NCI-H345 treated with DMSO at 0.1 percent for 48 hours (cell line): ENCODE measurements around the gene ABCC5.
"Not testable (repeated sequence)": the region's sequence is repeated elsewhere in the genome, so short reads cannot be mapped to it uniquely, and the experiment has no call there.

Experiments used
- DNase-seq: peaks from one replicate; lab custom pipeline; 2025; ENCODE audit not compliant: unreplicated experiment; lab: John Stamatoyannopoulos, UW

The ABCC5 gene

DNA sequence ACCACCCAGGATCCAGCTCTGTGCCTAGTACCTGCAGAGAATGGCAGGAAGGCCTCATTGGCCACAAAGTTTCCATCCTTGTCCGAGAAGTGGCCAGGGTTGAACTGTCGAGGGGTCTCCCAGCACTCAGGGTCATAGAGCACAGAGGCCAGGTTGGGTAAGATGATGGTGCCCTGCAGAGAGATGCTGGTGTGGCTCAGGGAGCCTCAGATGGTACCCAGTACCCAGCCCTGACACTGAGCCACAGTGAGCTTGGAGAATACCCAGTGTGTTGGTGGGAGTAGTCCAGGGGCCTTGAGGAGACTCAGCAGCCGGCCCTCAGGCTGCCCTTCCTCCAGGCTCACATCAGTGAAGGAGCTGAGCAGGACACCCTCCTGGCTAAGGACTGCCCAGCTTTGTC is 121.5 kb downstream of the ABCC5 start:
- DNase-seq, result no peak

DNA sequence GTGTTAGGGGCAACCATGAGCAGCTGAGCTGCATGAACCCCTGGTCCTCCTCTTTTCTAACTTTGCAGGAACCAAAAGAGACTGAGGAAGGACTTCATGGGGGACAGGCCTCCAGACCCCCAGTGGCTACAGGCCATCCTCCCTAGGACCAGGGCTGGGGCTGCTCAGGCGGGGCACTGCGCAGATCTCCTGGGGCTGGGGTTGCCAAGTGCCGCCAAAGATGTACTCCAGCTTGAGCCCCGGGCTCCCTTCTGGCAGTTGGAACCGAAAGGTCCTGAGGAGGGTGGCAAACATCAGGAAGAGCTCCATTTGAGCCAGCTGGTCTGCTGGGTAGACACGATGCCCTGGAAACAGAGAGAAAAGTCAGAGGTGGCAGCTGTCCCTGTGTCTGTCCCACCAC is 121.9 kb downstream of the ABCC5 start:
- DNase-seq, result no peak

GRCh38 chr3:183895296-183895695 is 122.4 kb downstream of the ABCC5 start:
- DNase-seq, result peak; percentile 74

DNA sequence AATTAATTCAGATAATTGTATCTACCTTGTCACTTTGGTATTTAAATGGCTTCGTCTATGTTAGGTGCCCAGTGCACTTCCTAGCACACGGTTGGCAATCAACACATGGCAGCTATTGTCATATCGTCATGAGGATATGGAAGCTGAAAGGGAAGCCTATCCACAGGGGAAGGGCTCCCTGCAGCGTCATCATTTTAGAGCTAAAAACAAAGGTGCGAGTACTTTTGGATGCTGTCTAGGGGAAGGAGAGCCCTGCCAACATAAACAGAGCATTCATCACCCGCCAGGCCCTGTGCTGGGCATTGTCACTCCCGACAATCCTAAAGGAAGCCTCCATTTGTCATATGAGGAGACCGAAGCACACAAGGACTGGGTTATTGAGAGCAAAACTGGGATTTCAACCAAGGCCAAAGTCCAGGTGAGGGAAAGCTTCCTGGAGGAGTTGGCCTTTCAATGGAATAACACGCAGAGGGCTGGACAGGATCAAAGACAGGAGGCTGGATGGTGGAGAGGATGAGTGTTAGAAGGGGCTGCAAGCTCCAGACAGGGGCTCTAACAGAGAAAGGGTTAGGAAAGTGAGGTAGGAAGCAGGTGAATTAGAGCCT is 125.0 kb downstream of the ABCC5 start:
- peak; percentile 80 for DNase-seq

- DNase-seq, result no peak
These were observed 131.9 kb downstream of the ABCC5 start for GRCh38 chr3:183885766-183886165.

DNA sequence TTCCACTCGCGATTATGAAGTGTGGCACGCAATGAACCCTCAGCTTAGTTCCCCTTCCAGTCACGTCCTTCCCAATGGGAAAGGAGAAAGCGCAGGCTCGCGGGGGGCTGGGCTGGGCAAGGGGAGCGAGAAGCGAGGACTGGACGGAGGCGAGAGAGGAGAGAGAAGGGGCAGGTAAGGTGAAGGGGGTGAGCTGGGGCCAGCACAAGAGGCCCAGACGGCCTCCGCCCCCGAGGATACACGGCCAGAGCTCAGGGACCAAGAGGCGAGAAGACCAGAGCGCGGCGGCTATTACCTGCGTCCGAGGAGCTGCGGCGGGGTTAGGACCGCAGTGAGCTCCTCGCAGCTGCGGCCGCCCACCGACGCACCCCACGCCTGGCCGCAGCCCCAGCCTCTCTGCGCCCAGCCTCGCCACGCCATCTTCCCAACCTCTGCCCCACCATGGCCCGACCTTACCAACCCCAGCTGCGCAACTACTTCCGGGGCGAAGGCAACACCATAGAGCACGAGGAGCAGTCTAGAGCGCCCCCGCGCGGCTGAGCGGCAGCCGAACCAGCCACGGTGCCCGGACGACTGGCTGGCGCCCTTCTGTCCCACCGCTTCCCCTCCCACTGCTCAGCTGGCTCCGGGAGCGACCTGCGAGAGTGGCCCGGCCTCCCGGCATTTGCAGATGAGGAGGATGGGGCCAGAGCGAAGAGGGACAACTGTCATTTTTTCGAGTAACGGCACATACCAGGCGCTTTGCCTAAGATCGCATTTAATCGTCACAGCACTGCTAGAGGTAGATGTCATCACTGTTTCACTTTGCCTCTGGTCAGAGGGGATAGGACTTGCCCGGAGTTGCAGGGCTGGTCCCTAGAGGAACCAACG is 133.0 kb downstream of the ABCC5 start, which contains the start of gene PARL:
TSS of gene PARL (minus strand) at position 454 of the 870 bp plus-strand sequence. CDS start at position 420, 34 bp downstream.
- DNase-seq, result peak; percentile 99

- no peak for DNase-seq
These were observed 133.6 kb downstream of the ABCC5 start for GRCh38 chr3:183884097-183884426.

- no peak for DNase-seq
These were observed 134.2 kb downstream of the ABCC5 start for GRCh38 chr3:183883291-183884096.

DNA sequence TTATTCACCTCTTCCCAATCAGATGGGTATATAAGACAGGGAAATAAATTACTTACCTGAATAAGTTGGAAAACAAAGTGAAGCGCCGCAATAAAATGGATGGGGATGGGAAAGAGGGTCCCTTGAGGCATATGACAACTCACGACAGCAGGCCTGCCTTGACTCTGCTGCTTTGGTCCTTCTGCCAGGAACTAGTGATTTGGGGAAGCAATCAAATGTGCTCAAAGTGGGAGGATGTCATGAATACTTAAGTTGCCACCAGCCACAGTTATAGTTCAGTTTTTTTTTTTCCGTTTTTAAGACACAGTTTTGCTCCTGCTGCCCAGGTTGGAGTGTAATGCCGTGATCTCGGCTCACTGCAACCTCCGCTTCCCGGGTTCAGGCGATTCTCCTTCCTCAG is 137.6 kb downstream of the ABCC5 start:
- no peak for DNase-seq

DNA sequence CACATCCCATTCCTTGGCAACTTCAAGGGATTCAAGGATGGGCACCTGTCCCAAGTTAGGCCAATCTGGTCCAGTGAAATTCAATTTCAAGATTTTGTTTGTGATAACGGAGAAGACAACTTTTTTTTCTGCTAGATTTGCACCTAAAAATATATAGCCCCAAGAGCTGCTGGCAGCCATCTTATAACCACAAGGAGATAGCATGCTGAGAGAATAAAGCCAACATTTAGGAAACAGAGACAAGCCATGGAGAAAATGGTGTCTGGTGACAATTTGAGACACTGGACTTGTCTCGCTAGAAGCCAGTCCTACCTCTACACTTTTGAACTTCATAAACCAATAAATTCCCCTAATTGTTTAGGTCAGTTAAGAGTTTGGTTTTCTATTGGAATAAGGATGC is 138.4 kb downstream of the ABCC5 start:
- DNase-seq, result no peak

- DNase-seq, result no peak
These were observed 139.6 kb downstream of the ABCC5 start for GRCh38 chr3:183878071-183878470.

GRCh38 chr3:183877227-183877626 is 140.5 kb downstream of the ABCC5 start:
- not testable (repeated sequence) for DNase-seq

DNA sequence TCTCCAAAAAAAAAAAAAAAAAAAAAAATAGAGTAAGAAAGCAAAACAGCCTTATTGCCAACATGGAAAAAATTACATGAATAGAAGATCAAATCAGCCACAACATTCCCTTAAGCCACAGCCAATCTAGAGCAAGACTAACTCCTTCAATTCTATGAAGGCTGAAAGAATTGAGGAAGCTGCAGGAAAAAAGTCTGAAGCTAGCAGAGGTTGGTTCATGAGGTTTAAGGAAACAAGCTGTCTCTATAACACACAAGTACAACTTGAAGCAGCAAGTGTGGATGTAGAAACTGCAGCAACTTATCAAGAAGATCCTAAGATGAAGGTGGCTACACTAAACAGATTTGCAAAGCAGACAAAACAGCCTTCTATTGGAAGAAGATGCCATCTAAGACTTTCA is 142.3 kb downstream of the ABCC5 start:
- DNase-seq, result no peak

- no peak for DNase-seq
These were observed 143.8 kb downstream of the ABCC5 start for GRCh38 chr3:183873914-183874313.

DNA sequence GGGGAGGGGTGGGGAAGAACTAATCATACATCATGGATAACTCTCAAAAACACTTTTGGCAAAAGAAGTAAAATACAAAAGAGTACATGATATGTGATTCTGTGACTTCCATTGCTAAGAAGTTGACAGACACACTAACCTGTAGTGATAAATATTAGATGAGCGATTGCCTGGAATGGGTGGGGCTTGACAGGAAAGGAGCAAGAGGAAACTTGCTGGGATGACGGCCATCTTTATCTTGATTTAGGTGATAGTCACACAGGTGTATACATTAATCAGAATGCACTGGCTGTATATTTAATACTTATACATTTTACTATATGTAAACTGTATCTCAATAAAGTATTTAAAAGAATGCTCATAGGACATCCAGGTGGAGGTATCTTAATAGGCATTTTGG is 146.1 kb downstream of the ABCC5 start:
- no peak for DNase-seq

DNA sequence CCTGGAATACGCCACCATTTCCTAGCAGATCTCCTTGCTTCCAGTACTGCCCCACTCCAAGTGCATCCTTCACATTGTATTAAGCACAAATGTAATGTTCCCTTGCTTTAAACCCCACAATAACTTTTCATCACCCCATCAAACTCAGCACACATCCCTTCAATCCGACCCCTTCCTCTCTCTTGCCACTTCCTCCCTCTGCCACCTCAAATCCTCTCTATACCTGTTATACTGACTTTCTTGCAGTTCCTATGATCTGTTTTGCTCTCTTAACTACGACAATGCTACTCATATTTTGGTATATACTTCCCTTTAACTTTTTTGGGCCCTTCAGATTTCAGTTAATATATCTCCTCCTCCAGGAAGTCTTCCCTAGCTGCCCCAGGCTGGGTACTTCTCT is 147.1 kb downstream of the ABCC5 start:
- DNase-seq, result no peak
